GM12878 (cell line): ENCODE results near the gene SIK2. TPM values are rescaled to one million over a fixed set of nuclear protein-coding genes. Genes with fewer than 3 reads are reported as not detected.

ENCODE experiments used
- ATAC-seq: fragments of 200-7000 bp; cut with Tn5 transposase; 3 replicates; pipeline ENCODE4 v1.9.1; 2020; ENCODE audit warnings: mild to moderate bottlenecking, moderate library complexity
- BruUV-seq: library from RNA; stranded (reverse); fragments of 400-500 nt; replicated peaks from 2 replicates; lab custom pipeline; 2021; lab: Mats Ljungman, UMichigan
- CTCF ChIA-PET: fragments of 300-600 bp; sonication (Branson Sonifier 250); formaldehyde crosslinking; extraction: SDS; loops from one replicate; lab custom pipeline; 2021; ENCODE audit warnings: inconsistent platforms; lab: Yijun Ruan, JAX
- POLR2A ChIA-PET: fragments of 350-600 bp; formaldehyde crosslinking; extraction: SDS; loops from one replicate; lab custom pipeline; 2021; ENCODE audit warnings: inconsistent platforms; lab: Charles Lee
- RAD21 ChIA-PET: fragments of 300-600 bp; sonication (Branson Sonifier 250); formaldehyde crosslinking; loops from one replicate; lab custom pipeline; 2023; ENCODE audit warnings: antibody characterized with exemption; ENCODE audit not compliant: unreplicated experiment; lab: Charles Lee
- SMC1A ChIA-PET: fragments of 300-600 bp; sonication (Branson Sonifier 250); formaldehyde crosslinking; loops from one replicate; lab custom pipeline; 2023; ENCODE audit not compliant: unreplicated experiment, uncharacterized antibody; lab: Charles Lee
- DNase-seq: peaks from one replicate; pipeline ENCODE4 v3.0.0-alpha.2; 2011; ENCODE audit warnings: low read depth, low spot score
- FAIRE-seq: peaks from 3 replicates; lab custom pipeline; 2011; peaks lifted over from hg19 to GRCh38; lab: Jason Lieb, UNC
- H2AFZ ChIP-seq: 2 replicates; pipeline ENCODE4 v1.6.0; 2011; ENCODE audit warnings: low read depth, low read length, control low read depth; ENCODE audit not compliant: control insufficient read depth
- H3K27ac ChIP-seq: 2 replicates; pipeline ENCODE4 v1.5.1; 2011; ENCODE audit warnings: control low read depth; ENCODE audit not compliant: control insufficient read depth, insufficient read depth
- H3K27me3 ChIP-seq, 2 experiments: replicated peaks in 1 of 2; 2 replicates each; pipeline versions ENCODE4 v1.6.0 to v1.6.1; 2011; ENCODE audit warnings: low read length in 1 of 2; ENCODE audit not compliant: control insufficient read depth in 2 of 2, insufficient read depth in 2 of 2
- H3K36me3 ChIP-seq, 2 experiments: 2 replicates each; pipeline ENCODE4 v1.5.1; 2011; ENCODE audit warnings: low read length in 1 of 2; ENCODE audit not compliant: control insufficient read depth in 2 of 2, insufficient read depth in 2 of 2
- H3K4me1 ChIP-seq: 2 replicates; pipeline ENCODE4 v1.6.1; 2011; ENCODE audit warnings: mild to moderate bottlenecking, low read length, moderate library complexity, mixed read lengths; ENCODE audit not compliant: control insufficient read depth, insufficient read depth
- H3K4me2 ChIP-seq: 2 replicates; pipeline ENCODE4 v1.6.0; 2011; ENCODE audit warnings: control low read depth; ENCODE audit not compliant: control insufficient read depth, insufficient read depth
- H3K4me3 ChIP-seq: fragments of 200-600 bp; sonication (generic); 2 replicates; pipeline ENCODE4 v1.5.1; 2016
- H3K79me2 ChIP-seq: 2 replicates; pipeline ENCODE4 v1.6.0; 2011; ENCODE audit warnings: low read length; ENCODE audit not compliant: control insufficient read depth, insufficient read depth
- H3K9ac ChIP-seq: 2 replicates; pipeline ENCODE4 v1.8.0; 2011; ENCODE audit warnings: low read length, control low read depth, mixed read lengths; ENCODE audit not compliant: control insufficient read depth, insufficient read depth
- H3K9me3 ChIP-seq: replicated peaks from 3 replicates; pipeline ENCODE4 v1.5.1; 2011; ENCODE audit warnings: mild to moderate bottlenecking, low read length; ENCODE audit not compliant: control insufficient read depth, insufficient read depth
- H4K20me1 ChIP-seq: 2 replicates; pipeline ENCODE4 v1.6.0; 2011; ENCODE audit not compliant: control insufficient read depth, insufficient read depth
- CBX5 ChIP-seq: sonication (generic); IDR thresholded peaks from 2 replicates; pipeline ENCODE4 v1.6.1; 2016; ENCODE audit warnings: low read depth, moderate library complexity, mild to moderate bottlenecking, inconsistent platforms
- EED ChIP-seq: sonication (generic); IDR thresholded peaks from 2 replicates; pipeline ENCODE4 v1.6.1; 2016; ENCODE audit warnings: antibody characterized with exemption, low read depth
- EP300 ChIP-seq, 2 experiments: fragments of 150-350 bp in 1 of 2; IDR thresholded peaks; 2 replicates each; pipeline ENCODE4 v1.6.1; 2011 to 2012; ENCODE audit warnings: low read depth in 2 of 2, low read length in 2 of 2, borderline replicate concordance in 1 of 2, improper control_type of control experiment in 1 of 2, inconsistent platforms in 1 of 2; ENCODE audit not compliant: control insufficient read depth in 1 of 2
- GATAD2B ChIP-seq: fragments of 450-650 bp; conservative IDR thresholded peaks from 2 replicates; pipeline ENCODE4 v1.6.1; 2017; ENCODE audit warnings: low read depth, mild to moderate bottlenecking, moderate library complexity
- NBN ChIP-seq: fragments of 450-650 bp; IDR thresholded peaks from 2 replicates; pipeline ENCODE4 v1.6.1; 2016
- NFXL1 ChIP-seq: fragments of 450-650 bp; IDR thresholded peaks from 2 replicates; pipeline ENCODE4 v1.6.1; 2017; ENCODE audit warnings: antibody characterized with exemption, mild to moderate bottlenecking, borderline replicate concordance
- POLR2AphosphoS5 ChIP-seq: IDR thresholded peaks from 2 replicates; pipeline ENCODE4 v1.6.1; 2011; ENCODE audit warnings: mild to moderate bottlenecking, low read length, inconsistent platforms
- RBBP5 ChIP-seq: fragments of 200-600 bp; sonication (generic); conservative IDR thresholded peaks from 2 replicates; pipeline ENCODE4 v1.6.1; 2016
- SIN3A ChIP-seq: IDR thresholded peaks from 2 replicates; pipeline ENCODE4 v1.6.1; 2012; ENCODE audit warnings: low read depth, low read length, improper control_type of control experiment
- SMC3 ChIP-seq: IDR thresholded peaks from 2 replicates; pipeline ENCODE4 v1.6.1; 2011; ENCODE audit warnings: low read length, improper control_type of control experiment, borderline replicate concordance
- STAT1 ChIP-seq: fragments of 450-650 bp; conservative IDR thresholded peaks from 2 replicates; pipeline ENCODE4 v1.6.1; 2014; ENCODE audit warnings: antibody characterized with exemption, mild to moderate bottlenecking
- ZNF207 ChIP-seq: fragments of 450-650 bp; IDR thresholded peaks from 2 replicates; pipeline ENCODE4 v1.6.1; 2014; ENCODE audit warnings: antibody characterized with exemption, mild to moderate bottlenecking, borderline replicate concordance
- in situ Hi-C: fragments of 300-500 bp; cut with MboI; formaldehyde crosslinking; loops from 9 replicates; pipeline ENCODE4 v1.14.3; 2018; ENCODE audit warnings: mixed read lengths
- intact Hi-C: fragments of 100-400 bp; cut with micrococcal nuclease; formaldehyde crosslinking; loops from one replicate; pipeline ENCODE4 v1.14.2; 2022; ENCODE audit not compliant: unreplicated experiment
- polyA plus RNA-seq, 11 experiments: library from polyadenylated mRNA; depleted of rRNA in 4 of 11; unstranded in 6 of 11; stranded (reverse) in 5 of 11; fragments of >200 nt; fragmentation: Nextera tagmentation in 4 of 11; fragmentation: Illumina TruSeq in 1 of 11; extraction: Ambion mirVana in 4 of 11; extraction: Trizol in 1 of 11; gene quantifications; 1 replicate in 1 of 11; 2 replicates in 10 of 11; pipeline versions ENCODE4 v1.2.1 to v1.2.3, GENCODE V29; 2011 to 2016; ENCODE audit warnings: inconsistent platforms in 2 of 11, missing spikeins in 2 of 11, low read depth in 1 of 11
- total RNA-seq, 4 experiments: library from RNA; depleted of rRNA in 3 of 4; stranded (reverse); fragments of >200 nt in 3 of 4; fragmentation: Illumina TruSeq in 1 of 4; extraction: Trizol in 1 of 4; gene quantifications; 2 replicates each; pipeline versions ENCODE4 v1.2.1 to v1.2.3, GENCODE V29; 2013 to 2021
- TF ChIP-seq, protein P1 (sequence below): IDR thresholded peaks from 2 replicates; pipeline ENCODE4 v1.6.1; 2011; ENCODE audit warnings: mild to moderate bottlenecking, low read depth, low read length, moderate library complexity; ENCODE audit not compliant: insufficient replicate concordance

SIK2 gene
- total and polyA plus RNA-seq, 10 of the 15 experiments (the other 5 are each of a cell fraction or from before 2014, with no cell fraction given) = 0.97 to 14.2 (median 4.5) TPM

DNA sequence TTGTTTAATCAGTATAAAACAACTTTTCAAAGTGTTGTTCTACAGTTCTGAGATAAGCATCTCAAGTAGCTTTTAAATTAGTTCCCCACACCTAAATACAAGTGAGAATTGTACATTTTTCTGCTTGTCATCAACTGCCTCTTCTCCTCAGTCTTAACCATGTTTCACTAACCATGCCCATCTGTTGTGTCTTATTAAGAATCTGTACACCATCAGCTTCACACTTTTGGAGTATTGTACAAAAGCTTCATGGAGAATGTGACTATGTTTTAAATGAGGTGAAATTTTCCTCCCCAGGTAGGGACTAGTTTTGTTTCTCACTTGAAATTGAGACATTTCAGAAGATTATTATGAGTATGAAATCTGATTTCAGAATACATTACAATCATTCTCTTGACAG lies 52.4 kb downstream of the SIK2 start:
- Histone ChIP-seq H2AFZ (no peak overlapping the region), H3K27ac (no peak overlapping the region), H3K27me3 (no peaks in the 10 kb centered on the region), H3K4me2 (no peak overlapping the region), H3K4me3 (no peak overlapping the region), H3K36me3 (peaks cover 0 to 5% of the 10 kb centered on the region in 2 experiments; a peak in 1 of 4 replicates), H3K9ac (no peak overlapping the region), H4K20me1 (no peaks in the 10 kb centered on the region), H3K79me2 (no peaks in the 10 kb centered on the region), H3K4me1 (no peaks in the 10 kb centered on the region), H3K9me3 (no peaks in the 10 kb centered on the region)
- in situ Hi-C loops = no loop called here
- FAIRE-seq (no peak), ATAC-seq (no peak), DNase-seq (no peak)
- ChIA-PET RAD21 (no interaction called here), POLR2A (interaction anchor here (1.5 kb wide), 1 partner anchor 9 kb away, joined by 3 read pairs; no protein-coding TSS in a partner anchor), SMC1A (interaction anchor here (1.1 to 2.6 kb wide), 3 partner anchors 9 to 16 kb away, joined by 3 to 7 read pairs (median 6); no protein-coding TSS in a partner anchor), CTCF (interaction anchor here (0.7 to 1.1 kb wide), 2 partner anchors 50 to 89 kb away, joined by 3 read pairs; no protein-coding TSS in a partner anchor)
- TF ChIP-seq STAT1 (no peak), EP300 (IDR thresholded peaks at IDR 0.05; ENCODE audit: borderline replicate concordance in 1 of 2, control insufficient read depth in 1 of 2, low read depth in 2 of 2, low read length in 2 of 2) (no peak), SIN3A (no peak), RBBP5 (no peak), EED (no peak), NBN (no peak), POLR2AphosphoS5 (no peak), NFXL1 (no peak), CBX5 (no peak), ZNF207 (no peak), GATAD2B (no peak), SMC3 (no peak)
- TF ChIP-seq, protein P1, sequence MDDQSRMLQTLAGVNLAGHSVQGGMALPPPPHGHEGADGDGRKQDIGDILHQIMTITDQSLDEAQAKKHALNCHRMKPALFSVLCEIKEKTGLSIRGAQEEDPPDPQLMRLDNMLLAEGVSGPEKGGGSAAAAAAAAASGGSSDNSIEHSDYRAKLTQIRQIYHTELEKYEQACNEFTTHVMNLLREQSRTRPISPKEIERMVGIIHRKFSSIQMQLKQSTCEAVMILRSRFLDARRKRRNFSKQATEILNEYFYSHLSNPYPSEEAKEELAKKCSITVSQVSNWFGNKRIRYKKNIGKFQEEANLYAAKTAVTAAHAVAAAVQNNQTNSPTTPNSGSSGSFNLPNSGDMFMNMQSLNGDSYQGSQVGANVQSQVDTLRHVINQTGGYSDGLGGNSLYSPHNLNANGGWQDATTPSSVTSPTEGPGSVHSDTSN = no peak
- intact Hi-C loops = no loop called here
- no TSS peak for BruUV-seq
